Upper lobe of left lung (tissue), 6 donors: ENCODE results near the gene PRXL2B. TPM values are rescaled to one million over a fixed set of nuclear protein-coding genes. Genes with fewer than 3 reads are reported as not detected.
"Not testable (repeated sequence)": the region's sequence is repeated elsewhere in the genome, so short reads cannot be mapped to it uniquely, and the experiment has no call there.

Experiments
- ATAC-seq, 2 donors: fragments of 200-7000 bp; cut with Tn5 transposase; one replicate each; pipeline ENCODE4 v1.9.1; 2022; ENCODE audit warnings: mild to moderate bottlenecking in 2 of 2, moderate library complexity in 2 of 2; ENCODE audit not compliant: low FRiP score in 2 of 2
- DNase-seq, 2 donors: peaks; one replicate each; pipeline ENCODE4 v3.0.0-alpha.2; 2019 to 2020
- H3K27ac ChIP-seq, 4 donors: fragments of 200-600 bp; sonication (generic); one replicate each; pipeline ENCODE4 v1.5.1; 2016 to 2019
- H3K27me3 ChIP-seq, 4 donors: fragments of 200-600 bp; sonication (generic); one replicate each; pipeline ENCODE4 v1.5.1; 2017 to 2019
- H3K36me3 ChIP-seq, 4 donors: fragments of 200-600 bp; sonication (generic); one replicate each; pipeline ENCODE4 v1.5.1; 2016 to 2019
- H3K4me1 ChIP-seq, 4 donors: fragments of 200-600 bp; sonication (generic); one replicate each; pipeline ENCODE4 v1.5.1; 2018 to 2019
- H3K4me3 ChIP-seq, 4 donors: fragments of 200-600 bp; sonication (generic); one replicate each; pipeline ENCODE4 v1.5.1; 2017 to 2019; ENCODE audit warnings: mild to moderate bottlenecking in 2 of 4, moderate library complexity in 1 of 4
- H3K9me3 ChIP-seq, 4 donors: fragments of 200-600 bp; sonication (generic); one replicate each; pipeline ENCODE4 v1.5.1; 2018 to 2019
- EP300 ChIP-seq, 4 donors: sonication (generic); formaldehyde crosslinking; IDR thresholded peaks; one replicate each; pipeline ENCODE4 v1.5.1; 2017; ENCODE audit warnings: antibody characterized with exemption in 4 of 4, control low read depth in 2 of 4
- POLR2A ChIP-seq, 4 donors: fragments of 450-650 bp; IDR thresholded peaks; one replicate each; pipeline ENCODE4 v1.5.1; 2016 to 2017; ENCODE audit warnings: antibody characterized with exemption in 4 of 4, mild to moderate bottlenecking in 2 of 4
- POLR2AphosphoS5 ChIP-seq, 2 donors: sonication (generic); formaldehyde crosslinking; IDR thresholded peaks; one replicate each; pipeline ENCODE4 v1.5.1; 2017; ENCODE audit warnings: antibody characterized with exemption in 2 of 2
- WGBS, 2 donors: methylation state at CpG; one replicate each; pipeline ENCODE4 v1.1.5; 2017 to 2018; 5-methylcytosine and 5-hydroxymethylcytosine counted together
- total RNA-seq, 6 donors: library from RNA; depleted of rRNA in 4 of 6; stranded (reverse); fragments of >200 nt in 4 of 6; gene quantifications; one replicate each; pipeline versions ENCODE4 v1.1.0 to v1.2.1, GENCODE V29; 2016 to 2021
- TF ChIP-seq, protein P1 (sequence below), 6 experiments: fragments of 450-650 bp in 4 of 6; fragments of 200-600 bp in 2 of 6; sonication (generic) in 2 of 6; IDR thresholded peaks; one replicate each; pipeline ENCODE4 v1.5.1; 2016 to 2019; ENCODE audit warnings: antibody characterized with exemption in 6 of 6
- donor health status: DM: no; HTN: no; CAD: no; lungs with moderate emphysema.
- donor health status: DM: no; HTN: yes; CAD: no; lungs with severe emphysema.

PRXL2B gene
- total RNA-seq, 6 donors from 2014 or later, result 10.5 to 34.2 (median 22.0) TPM

DNA sequence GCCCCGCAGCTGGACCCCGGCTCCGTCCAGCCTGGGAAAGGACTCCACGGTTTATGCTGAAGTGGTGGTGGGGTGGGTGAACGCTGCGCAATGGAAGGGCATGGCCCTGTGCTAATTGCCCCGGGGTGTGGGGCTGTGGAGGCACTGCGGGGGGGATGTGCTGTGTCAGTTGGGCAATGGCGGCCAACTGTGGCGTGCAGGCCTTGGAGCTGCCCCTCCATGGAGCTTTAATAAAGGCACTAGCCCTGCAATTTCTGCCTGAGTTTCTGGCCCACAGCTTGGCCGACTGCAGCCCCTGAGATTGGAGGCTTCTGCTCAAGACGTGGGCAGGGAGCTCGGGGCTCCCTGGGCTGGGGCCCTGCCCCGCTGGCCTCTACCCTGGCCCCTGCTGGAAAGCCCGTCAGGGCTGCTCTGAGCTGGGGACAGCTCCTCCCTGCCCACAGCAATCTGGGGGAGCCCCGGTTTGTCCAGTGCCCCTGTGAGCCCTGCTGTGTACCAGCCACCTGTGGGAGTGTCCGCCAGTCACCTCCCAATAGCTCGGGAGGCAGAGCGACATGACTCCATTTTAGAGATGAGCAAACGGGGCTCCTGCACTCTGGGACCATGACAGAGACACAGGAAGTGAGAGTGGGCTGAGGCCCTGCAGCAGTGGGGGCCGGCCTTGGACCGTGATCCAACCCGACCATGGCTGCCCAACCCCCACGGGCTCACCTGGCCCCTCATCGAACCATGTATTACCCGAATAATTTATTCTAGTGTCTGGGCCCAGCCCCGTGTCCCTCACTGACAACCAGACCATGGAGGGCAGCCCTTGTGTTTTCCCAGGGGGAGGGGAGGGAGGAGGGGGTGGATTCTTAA lies 39.1 kb upstream of the PRXL2B start:
- DNase-seq (peak in 1 of 2 donors; percentile 76), ATAC-seq (no peak)
- Histone ChIP-seq H3K9me3 (no peaks in the 10 kb centered on the region), H3K27ac (peak overlapping the region; percentile 96 to 99 (median 98)), H3K27me3 (no peaks in the 10 kb centered on the region), H3K36me3 (no peaks in the 10 kb centered on the region), H3K4me1 (peaks cover 51 to 66% (median 64%) of the 10 kb centered on the region in 4 donors), H3K4me3 (peak overlapping the region; percentile 67 to 90 (median 75))
- TF ChIP-seq POLR2A (IDR thresholded peaks at IDR 0.05), result peak in 1 of 4 donors; percentile 65
- TF ChIP-seq, protein P1, sequence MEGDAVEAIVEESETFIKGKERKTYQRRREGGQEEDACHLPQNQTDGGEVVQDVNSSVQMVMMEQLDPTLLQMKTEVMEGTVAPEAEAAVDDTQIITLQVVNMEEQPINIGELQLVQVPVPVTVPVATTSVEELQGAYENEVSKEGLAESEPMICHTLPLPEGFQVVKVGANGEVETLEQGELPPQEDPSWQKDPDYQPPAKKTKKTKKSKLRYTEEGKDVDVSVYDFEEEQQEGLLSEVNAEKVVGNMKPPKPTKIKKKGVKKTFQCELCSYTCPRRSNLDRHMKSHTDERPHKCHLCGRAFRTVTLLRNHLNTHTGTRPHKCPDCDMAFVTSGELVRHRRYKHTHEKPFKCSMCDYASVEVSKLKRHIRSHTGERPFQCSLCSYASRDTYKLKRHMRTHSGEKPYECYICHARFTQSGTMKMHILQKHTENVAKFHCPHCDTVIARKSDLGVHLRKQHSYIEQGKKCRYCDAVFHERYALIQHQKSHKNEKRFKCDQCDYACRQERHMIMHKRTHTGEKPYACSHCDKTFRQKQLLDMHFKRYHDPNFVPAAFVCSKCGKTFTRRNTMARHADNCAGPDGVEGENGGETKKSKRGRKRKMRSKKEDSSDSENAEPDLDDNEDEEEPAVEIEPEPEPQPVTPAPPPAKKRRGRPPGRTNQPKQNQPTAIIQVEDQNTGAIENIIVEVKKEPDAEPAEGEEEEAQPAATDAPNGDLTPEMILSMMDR (IDR thresholded peaks at IDR 0.05), result no peak
- no peak for TF ChIP-seq POLR2AphosphoS5 (IDR thresholded peaks at IDR 0.05)
- no peak for TF ChIP-seq EP300 (IDR thresholded peaks at IDR 0.05)
- WGBS, 2 donors, result 5 to 10% methylated on average over 14 to 15 of the region's 27 CpGs

DNA sequence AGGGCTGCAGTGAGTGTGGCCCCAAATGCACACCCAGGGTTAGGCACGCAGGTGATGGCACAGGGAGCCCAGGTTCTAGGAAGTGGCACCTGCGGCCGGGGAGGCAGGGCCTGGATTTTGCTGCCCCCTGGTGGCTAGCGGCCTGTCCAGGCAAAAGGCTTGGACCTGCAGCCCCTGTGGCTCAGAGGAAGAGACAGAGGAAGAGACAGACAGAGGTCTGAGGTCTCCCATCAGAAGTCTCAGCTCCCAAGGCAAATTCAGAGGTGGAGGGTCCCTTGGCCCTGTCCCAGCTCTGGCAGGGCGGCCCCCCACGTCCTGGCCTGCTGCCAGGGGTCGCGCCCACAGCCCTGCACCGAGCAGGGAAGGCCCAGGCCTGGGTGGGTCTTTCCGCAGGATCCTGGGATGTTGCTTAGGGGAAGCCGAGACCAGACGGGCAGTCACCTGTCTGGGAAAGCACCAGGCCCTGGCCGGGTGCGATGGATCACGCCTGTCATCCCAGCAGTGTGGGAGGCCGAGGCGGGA lies 38.4 kb upstream of the PRXL2B start:
- no peaks in the 10 kb centered on the region for H3K9me3 ChIP-seq
- H3K4me3 ChIP-seq, result peak overlapping the region; percentile 23 to 90 (median 68)
- TF ChIP-seq, protein P1 (IDR thresholded peaks at IDR 0.05), result peak; percentile 92 to 98 (median 96)
- no peak for TF ChIP-seq EP300 (IDR thresholded peaks at IDR 0.05)
- peak in 1 of 2 donors; percentile 30 for TF ChIP-seq POLR2AphosphoS5 (IDR thresholded peaks at IDR 0.05)
- TF ChIP-seq POLR2A (IDR thresholded peaks at IDR 0.05), result peak in 1 of 4 donors; percentile 45
- DNase-seq (peak; percentile 91 to 93), ATAC-seq (peak; percentile 75 to 80)
- H3K27ac ChIP-seq, result peak overlapping the region; percentile 96 to 99 (median 98)
- H3K27me3 ChIP-seq, result no peaks in the 10 kb centered on the region
- H3K4me1 ChIP-seq, result peaks cover 51 to 66% (median 64%) of the 10 kb centered on the region in 4 donors
- 8 to 26% methylated on average over 10 to 17 of the region's 17 CpGs for WGBS, 2 donors
- no peaks in the 10 kb centered on the region for H3K36me3 ChIP-seq

GRCh38 chr1:2549367-2550029 lies 37.1 kb upstream of the PRXL2B start:
- not testable (repeated sequence) for H3K27me3 ChIP-seq, H3K36me3 ChIP-seq, ATAC-seq, H3K9me3 ChIP-seq
- peaks cover 49 to 63% (median 57%) of the 10 kb centered on the region in 4 donors for H3K4me1 ChIP-seq
- 73% methylated on average over 9 to 22 of the region's 28 CpGs for WGBS, 2 donors
- H3K27ac ChIP-seq, result peak overlapping the region; percentile 96 to 99 (median 98)
- peak in 1 of 2 donors; percentile 24 for DNase-seq
- peak overlapping the region in 3 of 4 donors; percentile 33 to 90 (median 70) for H3K4me3 ChIP-seq

- DNase-seq, result peak in 1 of 2 donors; percentile 6
- H3K36me3 ChIP-seq, H3K9me3 ChIP-seq, ATAC-seq, H3K27me3 ChIP-seq: not testable (repeated sequence)
- H3K4me3 ChIP-seq, result peak overlapping the region in 3 of 4 donors; percentile 28 to 90 (median 70)
- peak overlapping the region; percentile 46 to 97 (median 78) for H3K27ac ChIP-seq
- H3K4me1 ChIP-seq, result peaks cover 50 to 63% (median 57%) of the 10 kb centered on the region in 4 donors
- WGBS, 2 donors, result 47 to 56% methylated on average over 5 to 11 of the region's 12 CpGs
Observed at GRCh38 chr1:2550309-2550861, 36.2 kb upstream of the PRXL2B start.

- H3K4me3 ChIP-seq, result peak overlapping the region in 3 of 4 donors; percentile 28 to 90 (median 31)
- DNase-seq, result peak in 1 of 2 donors; percentile 73
- peak overlapping the region; percentile 26 to 96 (median 69) for H3K27ac ChIP-seq
- H3K27me3 ChIP-seq, ATAC-seq, H3K36me3 ChIP-seq, H3K9me3 ChIP-seq: not testable (repeated sequence)
- WGBS, 2 donors, result 65 to 79% methylated on average over 6 to 8 of the region's 9 CpGs
- H3K4me1 ChIP-seq, result peaks cover 43 to 58% (median 49%) of the 10 kb centered on the region in 4 donors
- TF ChIP-seq, protein P1 (IDR thresholded peaks at IDR 0.05), result peak in 4 of 6 experiments; percentile 16 to 39 (median 34)
Observed at GRCh38 chr1:2551544-2551943, 35.0 kb upstream of the PRXL2B start.
